Mammary epithelial cell (primary cell): ENCODE results near the gene MYL4.

Experiments used
- EZH2 ChIP-seq: IDR thresholded peaks from 2 replicates; pipeline ENCODE4 v1.6.1; 2012; ENCODE audit warnings: low read length, inconsistent platforms, borderline replicate concordance
- TF ChIP-seq, protein P1 (sequence below), 2 donors: IDR thresholded peaks in 1 of 2; conservative IDR thresholded peaks in 1 of 2; 2 replicates each; pipeline ENCODE4 v1.5.1; 2011 to 2012; ENCODE audit warnings: inconsistent platforms in 2 of 2, low read length in 2 of 2, mild to moderate bottlenecking in 2 of 2, control low read depth in 1 of 2, low read depth in 1 of 2; ENCODE audit not compliant: insufficient read depth in 1 of 2; ENCODE audit errors: extremely low read depth in 1 of 2

DNA sequence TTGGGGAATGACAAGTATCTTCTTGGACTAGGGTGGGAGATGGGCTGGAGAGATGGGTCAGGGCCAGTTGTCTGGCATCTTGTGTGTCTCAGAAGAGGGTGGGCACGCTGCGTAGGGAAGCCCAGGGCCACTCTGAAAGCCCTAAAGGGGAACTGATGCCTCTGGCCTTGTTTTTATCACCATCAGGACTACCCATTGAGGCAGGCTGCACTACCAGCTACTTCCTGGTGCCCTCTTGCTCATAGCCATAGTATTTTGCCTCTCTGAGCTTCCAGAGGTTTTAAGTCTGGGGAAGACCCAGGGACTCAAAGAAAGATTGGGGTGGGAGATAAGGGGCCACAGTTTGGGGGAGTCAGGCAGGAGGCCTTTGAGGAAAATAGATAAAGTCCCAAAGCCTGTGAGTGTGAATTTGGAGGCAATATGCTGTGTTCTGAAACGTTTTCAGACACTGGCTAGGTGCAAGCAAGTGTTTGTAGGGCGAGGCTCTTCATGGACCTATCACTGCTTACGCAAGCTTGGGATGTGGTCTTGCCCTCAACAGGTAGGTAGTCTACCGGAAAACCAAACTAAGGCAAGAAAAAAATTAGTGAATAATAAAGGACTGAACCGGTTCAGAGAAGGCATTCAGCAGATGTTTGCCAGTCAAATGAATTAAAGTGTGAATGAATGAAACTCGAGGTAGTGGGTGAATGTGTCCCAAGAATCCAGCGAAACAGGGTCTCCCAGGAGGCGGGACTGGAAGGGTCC lies 43.8 kb downstream of the MYL4 start:
- TF ChIP-seq, protein P1, sequence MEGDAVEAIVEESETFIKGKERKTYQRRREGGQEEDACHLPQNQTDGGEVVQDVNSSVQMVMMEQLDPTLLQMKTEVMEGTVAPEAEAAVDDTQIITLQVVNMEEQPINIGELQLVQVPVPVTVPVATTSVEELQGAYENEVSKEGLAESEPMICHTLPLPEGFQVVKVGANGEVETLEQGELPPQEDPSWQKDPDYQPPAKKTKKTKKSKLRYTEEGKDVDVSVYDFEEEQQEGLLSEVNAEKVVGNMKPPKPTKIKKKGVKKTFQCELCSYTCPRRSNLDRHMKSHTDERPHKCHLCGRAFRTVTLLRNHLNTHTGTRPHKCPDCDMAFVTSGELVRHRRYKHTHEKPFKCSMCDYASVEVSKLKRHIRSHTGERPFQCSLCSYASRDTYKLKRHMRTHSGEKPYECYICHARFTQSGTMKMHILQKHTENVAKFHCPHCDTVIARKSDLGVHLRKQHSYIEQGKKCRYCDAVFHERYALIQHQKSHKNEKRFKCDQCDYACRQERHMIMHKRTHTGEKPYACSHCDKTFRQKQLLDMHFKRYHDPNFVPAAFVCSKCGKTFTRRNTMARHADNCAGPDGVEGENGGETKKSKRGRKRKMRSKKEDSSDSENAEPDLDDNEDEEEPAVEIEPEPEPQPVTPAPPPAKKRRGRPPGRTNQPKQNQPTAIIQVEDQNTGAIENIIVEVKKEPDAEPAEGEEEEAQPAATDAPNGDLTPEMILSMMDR (conservative IDR thresholded peaks at IDR 0.05 in 1 of 2, IDR thresholded peaks at IDR 0.05 in 1 of 2; ENCODE audit: extremely low read depth in 1 of 2, insufficient read depth in 1 of 2, low read depth in 1 of 2, low read length in 2 of 2): no peak
- no peak for TF ChIP-seq EZH2
